Suppressor macrophage treated with lipopolysaccharide for 1 hour (primary cell): ENCODE data around the gene CELSR2.

Experiments
- DNase-seq, 3 donors: peaks; one replicate each; pipeline ENCODE4 v3.0.0-alpha.2; 2020 to 2022

The CELSR2 gene

DNA sequence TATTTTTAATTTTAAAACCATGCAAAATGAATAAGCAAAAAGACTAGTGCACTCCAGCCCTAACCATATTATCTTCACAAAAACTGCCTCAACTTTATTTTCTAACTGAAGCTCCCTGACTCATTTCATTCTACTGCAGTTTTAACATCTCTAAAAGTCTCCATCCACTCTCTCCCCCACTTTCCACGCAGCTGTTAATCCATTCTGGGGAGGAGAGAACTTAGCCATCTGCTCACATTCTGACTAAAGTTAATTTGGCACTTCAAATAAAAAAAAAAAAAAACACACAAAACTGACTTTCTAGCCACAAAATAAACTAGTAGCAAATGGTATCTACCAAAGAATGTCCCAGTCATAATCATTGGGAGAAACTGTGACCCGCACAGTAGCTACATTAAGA, 62.9 kb downstream of the CELSR2 start:
- no peak for DNase-seq

DNA sequence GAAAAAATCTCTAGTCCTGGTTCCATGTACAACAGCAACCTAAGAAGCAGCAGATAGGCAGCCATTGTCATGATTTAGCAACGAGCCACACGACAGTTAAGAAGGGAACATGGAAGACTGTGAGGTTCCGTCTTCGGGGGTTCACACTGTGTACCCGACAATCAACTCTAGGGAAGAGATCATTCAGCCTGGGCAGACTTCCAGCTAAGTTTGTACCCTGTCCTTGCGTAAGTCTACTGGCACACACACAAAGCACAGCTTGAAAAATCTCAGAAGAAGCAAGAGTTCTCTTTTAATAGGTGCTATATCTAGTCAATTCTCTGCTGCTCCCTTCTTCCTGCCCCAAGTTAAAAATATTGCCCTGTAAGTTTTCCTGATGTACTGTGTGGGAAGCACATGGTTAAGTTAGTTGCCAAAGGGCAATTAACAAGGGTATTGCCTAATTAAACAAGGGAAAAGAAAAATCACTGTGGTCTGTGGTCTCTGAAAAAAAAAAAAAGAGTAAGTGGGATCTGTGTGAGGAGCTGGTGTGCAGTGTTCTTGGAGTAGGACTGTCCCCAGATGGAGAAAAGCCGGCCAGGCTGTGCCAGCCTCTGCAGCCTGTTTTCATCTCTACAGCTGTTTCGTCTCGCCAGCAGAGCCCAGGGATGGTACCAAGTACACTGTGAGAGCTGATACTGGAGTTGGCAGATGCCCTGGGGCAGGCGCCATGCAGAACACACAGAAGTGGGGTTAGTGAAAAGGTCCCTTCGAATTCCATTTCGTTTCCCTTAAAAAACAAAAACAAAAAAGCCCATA, 63.8 kb downstream of the CELSR2 start:
- no peak for DNase-seq

DNA sequence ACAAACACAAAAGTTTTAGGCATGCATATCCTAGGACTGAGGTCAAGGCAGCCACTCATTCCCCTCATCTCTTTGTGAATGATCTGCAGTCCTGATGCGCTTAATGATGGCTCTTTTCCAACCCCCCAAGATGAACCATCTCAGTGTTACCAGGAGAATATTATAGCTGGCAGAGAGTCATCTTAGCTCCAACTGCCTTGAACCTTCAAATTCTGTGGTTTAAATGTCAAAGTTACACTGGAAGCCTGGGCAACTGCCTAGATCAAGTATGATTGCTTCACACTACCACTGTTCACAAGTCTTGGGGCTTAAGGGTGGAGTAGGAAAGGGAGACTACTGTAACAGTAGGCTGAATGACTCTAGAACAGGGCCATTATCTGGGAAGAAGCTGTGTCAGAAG, 65.5 kb downstream of the CELSR2 start:
- DNase-seq = no peak

DNA sequence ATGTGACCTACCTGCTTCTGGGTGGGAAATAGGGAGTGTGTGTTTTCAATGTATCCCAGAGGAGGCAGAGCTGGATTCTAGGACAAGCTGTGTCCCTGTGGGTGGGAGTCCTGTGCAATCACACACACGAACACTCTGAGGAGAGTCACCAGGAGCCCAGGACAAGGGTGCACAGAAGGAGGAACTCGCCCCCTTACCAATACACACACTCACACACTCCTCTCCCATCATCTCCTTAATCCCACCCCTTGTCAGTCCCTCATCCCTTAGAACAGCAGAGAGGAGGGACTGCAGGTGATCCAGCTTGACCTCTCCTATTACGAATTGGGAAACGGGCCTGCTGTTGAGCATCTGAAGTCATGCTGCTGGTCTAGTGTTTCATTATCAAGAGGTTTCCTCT, 65.9 kb downstream of the CELSR2 start:
- no peak for DNase-seq

DNA sequence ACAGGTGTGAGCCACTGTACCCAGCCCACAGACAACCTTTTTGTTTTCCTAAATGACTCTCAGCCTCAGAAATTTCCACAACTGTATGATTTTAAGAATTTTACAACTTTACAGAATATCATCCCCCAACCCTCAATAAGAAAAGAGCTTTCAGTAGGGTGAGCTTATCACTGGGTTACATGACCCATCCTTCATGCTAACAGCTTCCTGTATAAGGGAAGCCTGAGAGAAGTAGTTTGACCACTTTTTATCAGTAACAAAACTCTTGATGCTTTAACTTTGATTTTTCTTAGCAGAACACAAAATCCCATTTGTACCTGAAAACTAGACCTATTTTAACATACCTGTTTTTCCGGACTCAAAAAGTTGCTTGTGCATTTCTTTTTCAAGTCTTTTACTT, 67.2 kb downstream of the CELSR2 start:
- no peak for DNase-seq

DNA sequence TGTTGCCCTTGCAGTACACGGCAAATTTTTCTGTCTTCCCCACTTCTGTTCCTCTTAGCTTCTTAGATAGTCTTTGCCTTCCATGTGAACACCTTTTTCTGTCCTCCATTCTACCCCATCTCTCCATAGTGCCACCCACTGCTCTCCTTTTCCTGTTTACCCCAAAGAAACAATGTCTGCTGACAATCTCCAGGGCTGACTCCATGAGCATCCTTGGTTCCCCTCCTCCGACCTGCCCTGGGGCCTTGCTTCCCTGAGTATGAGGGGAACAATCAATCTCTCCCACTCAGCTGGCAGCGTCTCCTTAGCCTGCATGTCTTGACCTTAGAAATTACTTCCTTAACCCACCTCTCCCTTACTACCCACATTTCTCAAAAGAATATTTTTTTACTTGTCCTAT, 69.8 kb downstream of the CELSR2 start:
- DNase-seq = no peak

DNA sequence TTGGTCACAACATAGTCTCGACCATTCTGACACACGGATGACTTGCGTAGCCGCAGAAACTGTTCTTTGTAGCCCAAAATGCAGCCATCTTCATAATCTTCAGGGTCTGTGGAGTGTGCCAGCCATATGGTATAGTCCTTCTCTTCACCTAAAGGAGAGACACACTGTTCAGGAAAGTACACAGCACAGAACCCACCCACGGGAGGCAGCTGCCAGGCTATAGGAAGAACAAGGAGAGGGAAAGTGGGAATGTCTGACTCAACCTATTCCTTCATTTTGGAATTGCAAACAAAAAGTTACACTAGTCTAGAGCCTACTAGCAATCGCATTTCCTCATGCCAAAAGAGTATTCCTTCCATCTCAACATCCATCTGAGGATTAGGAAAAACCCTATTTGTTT, 73.6 kb downstream of the CELSR2 start:
- DNase-seq = no peak
